IMR-90 (cell line): Measurements from ENCODE around the gene CDH12. TPM values are rescaled to one million over a fixed set of nuclear protein-coding genes. Genes with fewer than 3 reads are reported as not detected.

ENCODE experiments used
- ATAC-seq: fragments of 200-7000 bp; cut with Tn5 transposase; 2 replicates; pipeline ENCODE4 v1.9.1; 2020; ENCODE audit warnings: low read depth, mild to moderate bottlenecking, moderate library complexity
- BruUV-seq: library from RNA; stranded (reverse); fragments of 400-500 nt; replicated peaks from 2 replicates; lab custom pipeline; 2021; lab: Mats Ljungman, UMichigan
- CTCF ChIA-PET: fragments of 300-600 bp; formaldehyde crosslinking; extraction: SDS; loops from one replicate; lab custom pipeline; 2021; ENCODE audit warnings: antibody characterized with exemption; lab: Yijun Ruan, JAX
- POLR2A ChIA-PET: fragments of 300-600 bp; sonication (Branson Sonifier 250); formaldehyde crosslinking; loops from one replicate; lab custom pipeline; 2022; ENCODE audit warnings: antibody characterized with exemption; ENCODE audit not compliant: unreplicated experiment; lab: Charles Lee
- DNase-seq: peaks from one replicate; pipeline ENCODE4 v3.0.0; 2013
- H2AFZ ChIP-seq: replicated peaks from 2 replicates; pipeline ENCODE3; 2013; ENCODE audit warnings: low read length, mild to moderate bottlenecking; ENCODE audit not compliant: poor library complexity
- H2AK5ac ChIP-seq: 2 replicates; pipeline ENCODE4 v1.6.1; 2013; ENCODE audit warnings: low read depth, low read length, inconsistent platforms
- H2AK9ac ChIP-seq: replicated peaks from 2 replicates; pipeline ENCODE3; 2013; ENCODE audit warnings: mild to moderate bottlenecking, low read depth, low read length, moderate library complexity; ENCODE audit not compliant: poor library complexity
- H2BK120ac ChIP-seq: 2 replicates; pipeline ENCODE4 v1.6.1; 2013; ENCODE audit warnings: low read depth, low read length, inconsistent platforms
- H2BK15ac ChIP-seq: 3 replicates; pipeline ENCODE4 v1.6.1; 2013; ENCODE audit warnings: low read depth, low read length, inconsistent platforms
- H2BK20ac ChIP-seq: 2 replicates; pipeline ENCODE4 v1.6.1; 2013; ENCODE audit warnings: low read depth, mild to moderate bottlenecking, inconsistent platforms, low read length, moderate library complexity
- H2BK5ac ChIP-seq: 2 replicates; pipeline ENCODE4 v1.6.1; 2013; ENCODE audit warnings: mild to moderate bottlenecking, low read depth, low read length, inconsistent platforms; ENCODE audit not compliant: poor library complexity, severe bottlenecking
- H3K14ac ChIP-seq: replicated peaks from 2 replicates; pipeline ENCODE4 v1.6.1; 2013; ENCODE audit warnings: low read depth, low read length, inconsistent platforms
- H3K18ac ChIP-seq: 2 replicates; pipeline ENCODE4 v1.6.1; 2013; ENCODE audit warnings: low read depth, low read length, control low read depth
- H3K23ac ChIP-seq: 2 replicates; pipeline ENCODE4 v1.6.1; 2013; ENCODE audit warnings: low read depth, low read length, inconsistent platforms
- H3K27ac ChIP-seq: 2 replicates; pipeline ENCODE4 v1.5.1; 2013; ENCODE audit warnings: mild to moderate bottlenecking, control low read depth, low read length; ENCODE audit not compliant: insufficient read depth
- H3K27me3 ChIP-seq: 2 replicates; pipeline ENCODE4 v1.6.1; 2013; ENCODE audit warnings: low read length; ENCODE audit not compliant: control insufficient read depth, insufficient read depth
- H3K36me3 ChIP-seq: 2 replicates; pipeline ENCODE4 v1.6.1; 2013; ENCODE audit warnings: low read length, mixed read lengths; ENCODE audit not compliant: control insufficient read depth, insufficient read depth
- H3K4ac ChIP-seq: 2 replicates; pipeline ENCODE4 v1.6.1; 2013; ENCODE audit warnings: low read depth, low read length, inconsistent platforms
- H3K4me1 ChIP-seq: 2 replicates; pipeline ENCODE4 v1.6.1; 2013; ENCODE audit warnings: low read length, mixed read lengths; ENCODE audit not compliant: control insufficient read depth, insufficient read depth
- H3K4me2 ChIP-seq: 2 replicates; pipeline ENCODE4 v1.6.1; 2013; ENCODE audit warnings: low read depth, mild to moderate bottlenecking, control low read depth, low read length, moderate library complexity
- H3K4me3 ChIP-seq: 2 replicates; pipeline ENCODE4 v1.5.1; 2013; ENCODE audit warnings: low read depth, mild to moderate bottlenecking, control low read depth, low read length, moderate library complexity; ENCODE audit not compliant: insufficient read depth
- H3K56ac ChIP-seq: 2 replicates; pipeline ENCODE4 v1.6.1; 2013; ENCODE audit warnings: low read length, inconsistent platforms; ENCODE audit not compliant: insufficient read depth; ENCODE audit errors: extremely low read depth
- H3K79me1 ChIP-seq, 2 experiments: 2 replicates each; pipeline ENCODE4 v1.6.1; 2013; ENCODE audit warnings: low read length in 2 of 2, inconsistent platforms in 1 of 2, low read depth in 1 of 2
- H3K9ac ChIP-seq: 2 replicates; pipeline ENCODE4 v1.6.1; 2013; ENCODE audit warnings: low read depth, low read length, control low read depth
- H3K9me1 ChIP-seq: 2 replicates; pipeline ENCODE4 v1.6.1; 2013; ENCODE audit warnings: low read length, inconsistent platforms; ENCODE audit not compliant: insufficient read depth
- H3K9me3 ChIP-seq: 2 replicates; pipeline ENCODE4 v1.6.1; 2013; ENCODE audit warnings: low read length; ENCODE audit not compliant: control insufficient read depth, insufficient read depth
- H4K20me1 ChIP-seq: 2 replicates; pipeline ENCODE4 v1.6.1; 2013; ENCODE audit warnings: low read length, inconsistent platforms; ENCODE audit not compliant: insufficient read depth
- H4K5ac ChIP-seq: 2 replicates; pipeline ENCODE4 v1.6.1; 2013; ENCODE audit warnings: mild to moderate bottlenecking, low read depth, low read length, control low read depth
- H4K8ac ChIP-seq, 2 experiments: 2 replicates each; pipeline ENCODE4 v1.6.1; 2013; ENCODE audit warnings: low read depth in 2 of 2, low read length in 2 of 2, control low read depth in 1 of 2, inconsistent platforms in 1 of 2
- H4K91ac ChIP-seq: 2 replicates; pipeline ENCODE4 v1.6.1; 2013; ENCODE audit warnings: low read depth, low read length, inconsistent platforms; ENCODE audit not compliant: insufficient read depth
- CHD1 ChIP-seq: IDR thresholded peaks from 2 replicates; pipeline ENCODE4 v1.6.1; 2012; ENCODE audit warnings: low read depth, low read length, improper control_type of control experiment
- NFE2L2 ChIP-seq: fragments of 150-350 bp; IDR thresholded peaks from 2 replicates; pipeline ENCODE4 v1.6.1; 2016; ENCODE audit warnings: low read depth, mild to moderate bottlenecking, low read length
- POLR2A ChIP-seq: IDR thresholded peaks from 2 replicates; pipeline ENCODE4 v1.6.1; 2012; ENCODE audit warnings: mild to moderate bottlenecking, low read depth, low read length
- dilution Hi-C: fragments of 300-500 bp; cut with HindIII; formaldehyde crosslinking; loops from one replicate; pipeline ENCODE4 v1.14.3; 2018; ENCODE audit warnings: low sequenced_read_pairs; ENCODE audit not compliant: unreplicated experiment
- in situ Hi-C: fragments of 300-500 bp; cut with MboI; formaldehyde crosslinking; loops from 3 replicates; pipeline ENCODE4 v1.14.3; 2019; ENCODE audit warnings: low sequenced_read_pairs, inconsistent platforms, mixed read lengths
- intact Hi-C: fragments of 100-400 bp; cut with micrococcal nuclease; formaldehyde crosslinking; loops from 2 replicates; pipeline ENCODE4 v1.10.0; 2022
- polyA plus RNA-seq, 3 experiments: library from polyadenylated mRNA; depleted of rRNA; stranded (reverse); fragments of >200 nt; gene quantifications; 2 replicates each; pipeline ENCODE4 v1.2.3, GENCODE V29; 2012; ENCODE audit warnings: low replicate concordance in 1 of 3
- total RNA-seq: library from RNA; depleted of rRNA; stranded (reverse); fragments of >200 nt; gene quantifications from 2 replicates; pipeline ENCODE4 v1.2.3, GENCODE V29; 2012

The CDH12 gene
- total and polyA plus RNA-seq, 2 of the 4 experiments (the other 2 are of a cell fraction) = not detected

DNA sequence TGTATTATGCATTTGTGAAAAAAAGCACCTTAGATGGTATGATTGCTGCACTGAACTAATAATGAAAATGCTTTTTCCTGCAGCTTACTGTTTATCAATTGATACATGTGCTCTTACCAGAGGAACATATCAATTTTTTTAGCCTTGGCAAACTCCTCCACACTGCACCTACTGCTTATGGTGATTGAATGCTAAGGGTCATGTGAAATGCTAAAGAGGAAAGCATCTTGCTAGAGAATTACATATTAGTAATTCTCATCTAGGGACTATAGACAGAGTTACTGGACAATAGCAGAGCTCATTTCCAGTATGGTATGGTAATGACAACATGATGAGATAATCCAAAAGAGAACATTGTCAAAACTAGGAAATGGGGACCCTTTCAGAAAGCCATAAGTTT, 817.1 kb downstream of the CDH12 start:
- Histone ChIP-seq H3K4ac (no peak overlapping the region), H2BK5ac (no peak overlapping the region), H3K9ac (no peak overlapping the region), H3K4me1 (no peaks in the 10 kb centered on the region), H2AK5ac (no peak overlapping the region), H2BK15ac (no peak overlapping the region), H3K4me3 (no peak overlapping the region), H2AFZ (no peak overlapping the region), H3K18ac (no peak overlapping the region), H3K9me1 (no peaks in the 10 kb centered on the region), H3K36me3 (no peaks in the 10 kb centered on the region), H3K79me1 (no peaks in the 10 kb centered on the region), H3K27ac (no peak overlapping the region), H4K8ac (no peak overlapping the region), H3K4me2 (no peak overlapping the region), H3K23ac (no peak overlapping the region), H4K5ac (no peak overlapping the region), H2BK20ac (no peak overlapping the region), H4K20me1 (no peaks in the 10 kb centered on the region), H3K9me3 (peaks cover 7% of the 10 kb centered on the region), H3K27me3 (no peaks in the 10 kb centered on the region), H3K14ac (no peak overlapping the region), H2BK120ac (no peak overlapping the region), H4K91ac (no peak overlapping the region), H2AK9ac (no peak overlapping the region), H3K56ac (no peak overlapping the region)
- intact Hi-C loops (no loop called here), dilution Hi-C loops (no loop called here), in situ Hi-C loops (no loop called here)
- TF ChIP-seq NFE2L2 (no peak), POLR2A (no peak), CHD1 (no peak)
- CTCF ChIA-PET = interaction anchor here (0.5 kb wide), 1 partner anchor 1029 kb away, joined by 3 read pairs; no protein-coding TSS in a partner anchor
- no peak for ATAC-seq
- DNase-seq = no peak
- POLR2A ChIA-PET = no interaction called here
- BruUV-seq = no TSS peak
